OCI-LY7 (cell line): ENCODE measurements around the gene ADNP2.

Experiments
- EZH2phosphoT487 ChIP-seq: fragments of 200-600 bp; sonication (generic); IDR thresholded peaks from 2 replicates; pipeline ENCODE4 v1.6.1; 2018; ENCODE audit warnings: low read depth, borderline replicate concordance, mild to moderate bottlenecking, mixed run types, antibody characterized with exemption, low read length, moderate library complexity, mixed read lengths
- TF ChIP-seq, protein P1 (sequence below): fragments of 200-600 bp; sonication (generic); conservative IDR thresholded peaks from 2 replicates; pipeline ENCODE4 v1.5.1; 2014; ENCODE audit warnings: mild to moderate bottlenecking, antibody characterized with exemption, low read length, moderate library complexity, mixed read lengths

DNA sequence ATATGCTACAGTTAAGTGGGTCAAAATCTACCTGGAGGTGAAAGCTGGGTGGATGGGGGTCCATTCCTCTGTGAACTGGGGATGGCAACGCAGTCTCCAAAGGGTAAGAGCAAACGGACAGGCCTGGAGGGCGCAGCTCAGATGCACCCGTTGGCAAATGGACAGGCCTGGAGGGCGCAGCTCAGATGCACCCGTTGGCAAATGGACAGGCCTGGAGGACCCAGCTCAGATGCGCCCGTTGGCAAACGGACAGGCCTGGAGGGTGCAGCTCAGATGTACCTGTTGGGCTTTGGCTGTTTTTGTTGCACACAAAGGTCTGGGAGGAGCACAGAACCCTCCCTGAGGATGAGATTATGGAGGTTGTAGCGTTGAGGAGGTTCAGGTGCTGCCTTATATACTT lies 41.2 kb upstream of the ADNP2 start:
- TF ChIP-seq, protein P1, sequence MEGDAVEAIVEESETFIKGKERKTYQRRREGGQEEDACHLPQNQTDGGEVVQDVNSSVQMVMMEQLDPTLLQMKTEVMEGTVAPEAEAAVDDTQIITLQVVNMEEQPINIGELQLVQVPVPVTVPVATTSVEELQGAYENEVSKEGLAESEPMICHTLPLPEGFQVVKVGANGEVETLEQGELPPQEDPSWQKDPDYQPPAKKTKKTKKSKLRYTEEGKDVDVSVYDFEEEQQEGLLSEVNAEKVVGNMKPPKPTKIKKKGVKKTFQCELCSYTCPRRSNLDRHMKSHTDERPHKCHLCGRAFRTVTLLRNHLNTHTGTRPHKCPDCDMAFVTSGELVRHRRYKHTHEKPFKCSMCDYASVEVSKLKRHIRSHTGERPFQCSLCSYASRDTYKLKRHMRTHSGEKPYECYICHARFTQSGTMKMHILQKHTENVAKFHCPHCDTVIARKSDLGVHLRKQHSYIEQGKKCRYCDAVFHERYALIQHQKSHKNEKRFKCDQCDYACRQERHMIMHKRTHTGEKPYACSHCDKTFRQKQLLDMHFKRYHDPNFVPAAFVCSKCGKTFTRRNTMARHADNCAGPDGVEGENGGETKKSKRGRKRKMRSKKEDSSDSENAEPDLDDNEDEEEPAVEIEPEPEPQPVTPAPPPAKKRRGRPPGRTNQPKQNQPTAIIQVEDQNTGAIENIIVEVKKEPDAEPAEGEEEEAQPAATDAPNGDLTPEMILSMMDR = no peak
- TF ChIP-seq EZH2phosphoT487 = no peak
